HG02938 (cell line): ENCODE measurements around the gene ZFP3.
"Not testable (repeated sequence)": the region's sequence is repeated elsewhere in the genome, so short reads cannot be mapped to it uniquely, and the experiment has no call there.

Source experiments
- ATAC-seq: cut with Tn5 transposase; IDR thresholded peaks from one replicate; pipeline ENCODE4 v1.9.1; 2021; ENCODE audit warnings: mild to moderate bottlenecking, moderate library complexity; ENCODE audit not compliant: unreplicated experiment

ZFP3 gene

DNA sequence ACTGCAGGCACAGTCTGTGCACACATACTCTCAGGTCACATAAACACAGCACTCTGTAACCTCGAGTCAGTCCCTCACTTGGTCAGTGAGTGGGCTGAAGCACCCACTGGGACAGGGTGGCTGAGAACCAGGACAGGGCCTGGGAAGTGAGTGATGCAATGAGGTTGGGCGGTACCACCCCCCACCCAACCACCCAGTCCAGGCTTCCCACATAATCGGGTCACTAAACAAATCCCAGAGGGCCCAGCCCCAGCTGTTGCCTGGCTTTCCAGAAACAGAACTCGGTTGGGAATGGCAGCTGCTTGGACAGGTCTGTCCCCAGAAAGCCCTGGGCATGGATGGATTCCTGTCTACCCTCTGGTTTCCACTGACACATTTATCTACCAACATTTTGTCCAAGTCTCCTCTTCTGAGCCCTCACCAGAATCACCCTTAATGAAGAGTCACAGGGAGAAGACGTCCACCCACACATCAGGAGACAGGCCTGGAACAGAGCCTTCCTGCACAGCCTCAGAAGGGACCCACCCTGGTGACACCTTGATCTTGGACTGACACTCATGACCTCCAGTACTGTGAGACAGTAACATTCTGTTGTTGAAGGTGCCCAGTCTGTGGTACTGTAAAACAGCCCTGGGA is 46.0 kb downstream of the ZFP3 start:
- not testable (repeated sequence) for ATAC-seq

DNA sequence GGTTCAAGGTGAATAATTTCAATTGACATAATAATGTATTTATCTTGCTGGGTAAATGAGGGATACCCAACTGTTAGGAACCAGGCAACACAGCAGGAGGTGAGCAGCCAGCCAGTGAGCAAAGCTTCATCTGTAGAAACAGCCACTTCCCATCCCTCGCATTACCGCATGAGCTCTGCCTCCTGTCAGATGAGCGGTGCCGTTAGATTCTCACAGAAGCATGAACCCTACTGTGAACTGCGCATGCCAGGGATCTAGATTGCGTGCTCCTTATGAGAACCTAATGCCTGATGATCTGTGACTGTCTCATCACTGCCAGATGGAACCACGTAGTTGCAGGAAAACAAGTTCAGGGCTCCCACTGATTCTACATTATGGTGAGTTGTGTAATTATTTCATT is 46.6 kb downstream of the ZFP3 start:
- ATAC-seq = not testable (repeated sequence)

DNA sequence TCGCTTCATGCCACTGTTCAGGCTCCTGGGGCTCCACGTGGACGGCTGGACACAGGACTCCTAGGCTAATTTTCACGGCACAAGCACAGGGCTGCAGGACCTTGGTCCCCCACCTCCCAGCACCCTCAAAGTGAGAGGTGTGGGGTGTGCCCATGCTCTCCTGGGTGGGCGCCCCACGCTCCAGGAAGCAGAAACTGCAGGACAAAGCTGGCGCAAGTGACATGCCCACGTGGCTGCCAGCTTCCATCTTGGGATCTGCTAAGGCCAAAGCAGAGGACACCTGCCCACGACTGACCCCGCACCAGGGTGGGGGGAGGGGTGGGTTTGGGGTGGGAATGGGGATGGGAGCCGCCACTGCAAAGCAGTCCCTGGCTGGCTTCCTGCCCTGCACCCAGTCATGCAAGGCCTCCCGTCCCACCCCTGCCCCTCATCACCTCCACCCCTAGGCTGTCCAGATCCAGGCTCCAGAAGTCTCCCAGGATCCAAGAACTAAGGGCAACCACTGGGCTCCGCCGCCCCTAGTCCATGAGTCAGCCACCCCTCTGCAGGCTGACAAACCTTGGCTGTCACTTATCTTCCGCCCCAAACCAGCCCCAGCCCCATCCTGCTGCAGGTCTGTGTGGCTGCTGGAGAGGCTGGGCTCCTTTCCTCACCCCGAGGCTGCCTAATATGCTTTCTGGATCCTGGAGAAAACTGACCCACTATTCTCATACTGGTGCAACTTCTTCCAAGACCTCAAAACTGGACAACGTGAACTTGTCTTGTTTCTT is 48.6 kb downstream of the ZFP3 start:
- ATAC-seq = no peak

DNA sequence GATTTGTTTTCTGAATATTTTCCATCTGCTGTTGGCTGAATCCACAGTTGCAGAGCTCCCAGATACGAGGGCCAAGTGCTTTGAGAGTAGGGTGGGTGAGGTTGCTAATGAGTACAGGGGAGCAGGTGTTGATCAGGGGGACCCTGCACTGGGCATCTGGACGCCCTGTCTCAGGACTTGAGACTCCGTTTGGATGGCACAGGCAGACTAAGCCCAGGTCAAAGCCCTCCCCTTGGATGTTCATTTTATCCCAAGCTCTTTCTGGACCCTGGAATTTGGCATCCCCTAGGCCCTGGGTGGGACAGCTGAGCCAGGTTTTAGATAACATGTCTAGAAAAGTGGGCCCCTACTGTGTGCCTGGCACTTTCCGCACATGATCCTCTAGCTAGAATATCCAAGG is 49.6 kb downstream of the ZFP3 start:
- ATAC-seq = no peak

DNA sequence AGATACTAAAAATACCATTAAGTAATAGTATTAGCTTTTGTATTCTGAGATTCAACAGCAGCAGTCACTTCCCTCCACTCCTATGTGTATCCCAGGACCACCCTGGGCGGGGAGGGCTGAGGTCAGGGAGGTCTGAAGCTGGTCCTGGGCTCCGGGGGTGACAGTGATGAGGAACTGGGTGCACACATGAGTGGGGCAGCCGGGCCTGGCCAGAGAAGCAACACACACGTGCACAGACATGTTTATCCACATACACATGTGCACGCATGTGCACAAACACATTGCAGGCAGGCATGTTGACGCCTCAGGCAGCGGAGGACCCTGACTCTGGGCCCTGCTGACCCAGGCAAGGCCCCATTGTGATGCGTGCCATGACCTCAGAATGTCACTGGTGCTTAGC is 50.1 kb downstream of the ZFP3 start:
- ATAC-seq = not testable (repeated sequence)

DNA sequence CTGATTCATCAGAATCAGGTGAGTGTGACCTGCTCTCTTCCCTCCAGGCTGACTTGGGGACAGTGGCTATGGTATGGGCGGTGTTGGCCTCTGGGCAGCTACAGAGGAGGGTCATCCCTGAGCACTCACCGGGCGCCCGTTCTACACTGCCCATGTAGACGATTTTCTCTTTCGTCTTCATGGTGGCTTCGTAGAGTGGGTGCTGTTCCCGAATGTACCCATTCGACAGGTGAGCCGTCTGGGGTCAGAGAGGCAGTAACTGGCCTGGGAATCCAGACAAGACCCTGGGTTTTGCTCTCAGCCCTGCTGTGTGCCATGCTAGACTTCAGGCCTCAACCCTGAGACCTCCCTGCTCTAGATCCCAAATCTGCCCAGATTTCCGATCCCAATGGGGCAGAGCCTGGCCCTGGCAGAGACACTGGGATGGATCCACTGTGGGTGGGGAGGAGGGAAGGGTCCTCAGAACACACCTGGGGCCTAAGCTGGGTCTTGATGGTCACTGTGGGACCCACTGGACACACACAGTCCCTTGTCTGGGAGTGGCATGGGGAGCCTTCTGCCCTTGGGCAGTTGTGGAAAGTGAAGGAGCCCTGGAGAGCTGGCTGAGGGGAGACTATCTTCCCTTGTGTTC is 50.8 kb downstream of the ZFP3 start:
- no peak for ATAC-seq

DNA sequence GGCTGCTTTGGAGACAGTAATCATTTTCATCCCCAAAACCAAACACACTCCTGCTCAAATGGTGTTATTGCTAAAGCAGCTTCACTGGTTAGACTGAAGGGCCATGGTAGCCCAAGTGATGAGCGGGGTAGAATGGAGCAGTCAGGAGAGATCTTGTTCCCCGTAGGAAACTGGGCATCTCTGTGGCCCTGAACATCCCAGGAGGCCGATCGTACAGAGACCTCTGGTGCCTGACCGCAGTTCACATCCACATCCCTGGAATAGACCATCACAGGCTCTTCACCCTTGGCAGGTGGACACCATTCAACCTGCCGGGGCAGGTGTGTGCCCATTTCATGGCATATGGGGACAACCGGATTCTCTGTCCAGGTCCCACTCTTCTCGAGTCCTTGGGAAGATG is 51.5 kb downstream of the ZFP3 start:
- ATAC-seq = not testable (repeated sequence)

DNA sequence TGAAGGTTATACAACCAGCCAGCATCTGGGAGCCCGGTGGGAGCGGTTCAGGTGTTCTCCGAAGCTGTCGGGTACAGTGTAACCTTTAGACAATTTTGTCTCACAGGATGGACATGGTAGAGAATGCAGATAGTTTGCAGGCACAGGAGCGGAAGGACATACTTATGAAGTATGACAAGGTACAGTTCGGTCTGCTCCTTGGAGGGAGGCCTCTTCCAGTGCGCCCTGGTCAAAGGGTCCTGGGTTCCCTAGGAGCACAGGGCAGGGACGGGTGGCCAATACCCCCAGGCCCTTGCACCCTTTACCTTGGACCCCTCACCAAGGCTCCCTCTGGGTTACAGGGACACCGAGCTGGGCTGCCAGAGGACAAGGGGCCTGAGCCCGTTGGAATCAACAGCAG is 52.0 kb downstream of the ZFP3 start:
- not testable (repeated sequence) for ATAC-seq

DNA sequence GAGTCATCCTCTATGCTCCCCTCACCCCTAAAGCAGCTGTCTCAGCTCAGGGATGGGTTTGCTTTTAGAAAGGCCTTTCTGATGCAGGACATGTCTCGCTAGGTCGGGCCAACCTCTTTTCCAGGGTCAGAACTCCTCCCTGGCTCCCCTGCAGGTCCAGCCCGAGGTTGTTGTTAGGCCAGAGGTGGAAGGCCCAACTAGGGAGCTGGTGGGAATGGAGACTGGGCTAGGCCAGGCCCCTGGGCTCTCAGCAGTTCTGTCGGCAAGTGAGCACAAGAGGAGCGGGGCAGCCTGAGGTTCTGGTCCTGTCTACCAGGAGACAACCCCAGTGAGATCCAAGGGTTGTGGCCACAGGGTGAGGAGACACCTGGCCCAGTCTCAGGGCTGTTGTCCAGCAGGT is 52.4 kb downstream of the ZFP3 start:
- ATAC-seq = not testable (repeated sequence)

DNA sequence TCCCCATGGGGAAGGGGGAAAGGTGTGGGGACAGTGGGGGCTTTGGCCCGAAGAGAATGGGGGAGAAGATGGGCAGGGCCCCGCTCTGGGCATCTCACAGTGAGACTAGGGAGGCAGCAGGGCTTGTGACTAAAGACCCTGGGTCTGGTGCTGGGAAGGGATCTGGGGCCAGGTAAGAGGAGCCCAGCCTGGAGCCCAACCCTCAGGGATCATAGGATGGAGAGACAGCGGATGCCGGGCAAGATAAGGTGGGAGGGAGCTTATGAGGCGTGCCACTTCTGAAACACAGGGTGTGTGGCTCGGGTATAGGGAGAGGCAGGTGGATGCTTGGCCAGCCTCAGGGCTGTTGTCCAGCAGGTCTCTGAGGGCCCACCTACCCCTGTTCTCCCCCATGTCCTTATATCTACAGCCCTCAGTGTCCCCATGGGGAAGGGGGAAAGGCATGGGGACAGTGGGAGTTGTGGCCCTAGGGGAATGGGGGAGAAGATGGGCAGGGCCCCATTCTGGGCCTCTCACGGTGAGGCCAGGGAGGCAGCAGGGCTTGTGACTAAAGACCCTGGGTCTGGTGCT is 53.0 kb downstream of the ZFP3 start:
- no peak for ATAC-seq

DNA sequence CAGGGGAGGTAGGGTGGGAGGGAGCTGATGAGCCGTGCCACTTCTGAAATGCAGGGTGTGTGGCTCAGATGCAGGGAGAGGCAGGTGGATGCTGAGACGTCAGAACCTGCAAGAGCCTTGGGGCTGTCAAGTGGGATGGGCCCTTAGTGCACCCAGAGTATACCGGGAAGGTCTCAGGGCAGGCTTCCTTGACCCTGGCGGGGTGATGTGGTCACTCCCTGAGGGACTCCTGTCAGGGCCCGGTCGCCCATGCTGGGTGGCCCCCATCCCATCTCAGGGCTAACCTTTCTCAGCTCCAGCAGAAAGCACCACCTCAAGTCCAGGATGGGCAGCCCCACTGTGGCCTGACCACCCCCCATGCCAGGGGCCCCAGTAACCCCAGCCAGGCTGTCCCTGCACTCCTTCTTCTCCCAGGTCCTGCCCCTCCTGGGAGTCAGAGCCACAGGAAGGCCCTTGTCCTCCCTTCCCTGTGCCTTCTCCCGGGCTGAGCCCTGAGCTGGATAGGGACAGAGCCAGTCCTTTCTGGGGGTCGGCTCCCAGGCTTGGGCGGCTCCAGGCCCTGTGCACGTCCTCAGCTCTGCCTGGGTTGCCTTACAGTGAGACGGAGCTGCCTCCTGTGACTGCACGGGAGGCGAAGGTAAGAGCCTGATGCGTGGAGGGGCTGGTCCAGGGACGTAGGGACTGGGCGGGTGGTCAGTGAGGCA is 53.7 kb downstream of the ZFP3 start:
- ATAC-seq = not testable (repeated sequence)

DNA sequence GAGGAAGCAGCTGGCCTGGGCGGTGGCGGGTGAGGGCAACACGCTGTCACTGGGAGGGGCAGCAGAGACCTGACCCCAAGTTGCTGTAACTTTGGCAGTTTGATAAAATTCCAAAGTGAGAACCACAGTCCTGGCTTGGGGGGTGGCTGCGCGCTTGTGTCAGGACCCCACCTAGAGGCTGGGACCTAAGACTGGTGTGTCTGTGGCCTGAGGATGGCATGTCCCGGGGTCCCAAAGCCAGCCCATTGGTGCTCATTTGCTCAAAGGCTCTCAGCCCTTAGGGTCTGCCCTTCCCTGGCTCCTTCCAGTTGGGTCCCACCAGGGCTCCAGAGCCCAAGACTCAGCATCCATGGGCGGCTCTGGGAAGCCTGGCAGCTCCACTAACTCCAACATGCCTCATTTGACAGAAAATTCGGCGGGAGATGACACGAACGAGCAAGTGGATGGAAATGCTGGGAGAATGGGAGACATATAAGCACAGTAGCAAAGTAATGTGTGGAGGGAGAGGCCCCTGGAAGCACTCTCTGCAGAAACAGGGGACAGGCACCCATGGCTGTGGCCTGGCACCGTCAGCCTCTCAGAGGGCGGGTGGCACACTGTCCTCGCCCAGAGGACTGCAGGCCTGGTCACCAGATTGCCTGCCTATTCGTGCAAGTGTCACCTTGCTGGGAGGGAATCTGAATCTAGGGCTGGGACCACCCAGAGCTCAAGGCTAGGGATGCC is 54.4 kb downstream of the ZFP3 start:
- not testable (repeated sequence) for ATAC-seq

DNA sequence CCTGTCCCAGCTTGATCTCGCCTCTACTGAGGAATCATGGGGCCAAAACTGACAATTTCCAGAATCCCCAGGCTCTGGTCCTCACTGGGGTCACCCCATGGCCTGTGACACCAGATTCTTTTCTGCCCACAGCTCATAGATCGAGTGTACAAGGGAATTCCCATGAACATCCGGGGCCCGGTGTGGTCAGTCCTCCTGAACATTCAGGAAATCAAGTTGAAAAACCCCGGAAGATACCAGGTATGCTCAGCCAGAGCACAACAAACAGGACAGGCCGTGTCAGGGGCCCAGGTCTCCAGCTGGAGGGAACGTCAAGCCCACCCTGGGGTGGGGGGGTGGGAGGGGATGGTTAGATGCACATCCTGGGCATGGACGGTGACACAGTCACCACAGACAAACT is 55.0 kb downstream of the ZFP3 start:
- no peak for ATAC-seq

DNA sequence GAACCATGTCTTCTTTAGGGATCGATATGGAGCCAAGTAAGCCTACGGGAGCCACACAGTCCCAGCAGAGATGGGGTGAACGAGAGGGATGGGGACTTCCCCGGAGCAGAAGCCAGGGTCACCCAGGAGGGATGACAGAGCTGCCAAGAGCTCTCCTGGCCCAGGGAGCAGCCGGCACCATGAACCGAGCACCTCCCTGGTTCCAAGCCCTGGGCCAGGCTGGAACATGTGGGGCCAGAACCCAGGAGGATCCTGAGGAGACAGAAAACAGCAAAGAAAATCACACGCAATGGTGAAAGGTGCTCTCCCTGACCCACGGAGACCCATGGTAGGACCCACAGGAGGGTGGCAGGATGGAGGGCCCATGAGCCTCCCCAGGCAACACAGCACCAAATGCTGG is 55.7 kb downstream of the ZFP3 start:
- not testable (repeated sequence) for ATAC-seq

DNA sequence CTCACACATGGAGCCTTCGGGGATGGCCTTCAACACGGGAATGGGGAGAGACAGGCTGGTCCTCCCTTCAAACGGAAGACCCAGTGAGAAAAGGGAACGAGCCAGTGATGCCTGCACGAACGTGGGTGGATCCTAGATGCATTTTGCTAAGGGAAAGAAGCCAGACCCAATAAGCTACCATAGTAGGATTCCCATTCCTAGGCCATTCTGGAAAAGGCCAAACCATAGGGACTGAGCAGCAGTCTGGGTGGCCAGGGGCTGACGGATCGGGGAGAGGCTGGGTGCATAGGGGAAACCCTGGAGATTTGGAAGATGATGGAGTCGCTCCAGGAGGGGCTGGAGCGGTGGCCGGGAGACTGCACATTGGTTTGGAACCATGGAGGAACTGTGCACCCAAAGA is 56.3 kb downstream of the ZFP3 start:
- ATAC-seq = not testable (repeated sequence)

DNA sequence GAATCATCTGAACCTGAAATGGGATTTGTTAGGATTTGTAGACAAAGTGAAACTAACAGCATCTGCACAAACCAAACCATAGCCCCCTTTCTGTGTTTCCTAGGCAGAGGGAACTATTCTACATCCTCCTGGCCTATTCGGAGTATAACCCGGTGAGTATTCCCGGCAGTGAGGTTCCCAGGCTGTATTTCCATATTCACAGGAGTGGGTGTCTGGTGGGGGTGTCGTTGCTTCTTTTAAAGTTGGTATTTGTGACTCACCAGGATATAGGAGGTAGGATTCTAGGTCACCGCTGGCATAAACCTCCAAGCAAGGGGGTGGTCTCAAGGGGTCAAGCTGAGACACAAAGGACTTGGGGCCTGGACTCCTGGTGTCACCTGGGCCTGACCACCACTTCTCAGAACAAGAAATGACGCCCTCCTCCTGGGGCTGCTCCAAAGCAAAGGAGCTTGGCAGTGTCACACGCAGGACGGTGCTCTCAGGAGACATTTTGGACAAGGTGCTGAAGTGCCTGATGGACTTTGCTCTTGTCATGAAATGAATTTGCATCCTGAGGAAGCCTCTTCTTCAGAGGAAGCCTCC is 57.0 kb downstream of the ZFP3 start:
- ATAC-seq = not testable (repeated sequence)

DNA sequence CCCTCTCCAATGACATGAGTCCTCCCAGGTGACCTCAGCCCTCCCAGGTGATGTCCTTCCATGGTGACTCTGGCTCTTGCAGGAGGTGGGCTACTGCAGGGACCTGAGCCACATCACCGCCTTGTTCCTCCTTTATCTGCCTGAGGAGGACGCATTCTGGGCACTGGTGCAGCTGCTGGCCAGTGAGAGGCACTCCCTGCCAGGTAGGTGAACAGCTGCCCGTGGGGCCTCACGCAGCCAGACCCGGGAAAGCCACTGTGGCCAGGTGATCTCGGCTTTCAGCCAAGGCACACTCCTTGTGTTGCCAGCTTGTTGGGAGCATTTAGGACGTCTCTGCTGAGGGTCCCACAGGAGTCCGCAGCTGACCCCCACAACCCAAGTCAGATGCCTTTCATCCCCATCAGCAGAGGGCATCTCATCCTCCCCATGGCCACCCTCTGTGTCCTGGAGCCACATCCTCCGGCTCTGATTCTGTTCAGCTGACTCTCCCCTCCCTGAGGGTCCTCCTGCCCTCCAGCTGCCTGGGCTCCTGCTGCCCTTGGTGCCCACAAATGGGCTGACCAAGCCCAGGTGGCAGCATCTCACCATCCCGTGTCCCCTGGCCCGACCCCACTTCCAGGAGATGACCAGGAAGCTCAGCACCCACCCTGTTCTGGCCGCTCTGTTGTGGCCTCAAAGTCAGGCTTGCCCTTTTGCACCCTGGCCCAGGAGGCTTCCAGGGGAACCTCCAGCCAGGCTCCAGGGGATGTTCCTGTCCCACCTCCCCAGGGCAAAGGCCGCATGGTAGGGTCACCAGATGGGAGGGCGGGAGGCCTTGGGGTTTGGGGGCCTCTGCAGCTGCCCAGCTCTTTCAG is 57.7 kb downstream of the ZFP3 start:
- ATAC-seq = no peak

DNA sequence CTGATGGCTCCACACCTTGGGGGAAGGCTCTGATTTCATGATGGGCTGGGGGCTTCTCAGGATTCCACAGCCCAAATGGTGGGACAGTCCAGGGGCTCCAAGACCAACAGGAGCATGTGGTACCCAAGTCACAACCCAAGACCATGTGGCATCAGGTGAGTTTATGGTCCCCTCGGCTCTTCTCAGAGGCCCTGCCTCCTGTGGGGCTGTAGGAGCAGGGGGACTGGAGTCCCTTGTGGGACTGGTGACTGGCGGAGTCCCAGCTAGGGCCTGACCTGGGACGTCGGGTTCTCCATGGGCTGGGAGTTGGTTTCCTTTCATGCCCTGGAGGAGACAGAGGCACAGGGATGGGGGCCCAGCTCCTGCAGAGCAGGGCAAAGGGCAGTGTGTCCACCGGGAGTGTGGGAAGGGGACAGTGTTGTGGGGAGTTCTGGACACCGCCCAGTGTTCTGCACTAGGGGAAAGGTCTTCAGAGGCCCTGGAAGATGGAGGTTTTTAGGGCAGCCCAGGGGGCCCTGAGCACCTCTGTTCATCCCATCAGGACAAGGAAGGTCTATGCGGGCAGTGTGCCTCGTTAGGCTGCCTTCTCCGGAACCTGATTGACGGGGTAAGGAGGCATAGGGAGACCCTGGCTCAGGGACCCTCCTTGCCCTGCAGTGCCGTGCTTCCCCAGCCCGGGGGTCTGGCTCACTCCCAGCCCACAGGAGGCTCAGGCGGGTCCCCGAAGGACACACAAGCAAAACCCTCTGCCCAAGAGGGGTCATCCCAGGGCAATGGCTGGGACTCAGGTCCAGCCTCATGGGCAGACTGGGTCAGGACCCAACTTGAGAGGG is 58.5 kb downstream of the ZFP3 start:
- ATAC-seq = not testable (repeated sequence)
